HG03064 (cell line): Measurements from ENCODE around the gene SIMC1.
A peak's percentile ranks its signal among the peaks of the same experiment; 100 is the strongest.
"Not testable (repeated sequence)": the region's sequence is repeated elsewhere in the genome, so short reads cannot be mapped to it uniquely, and the experiment has no call there.

Experiments used
- ATAC-seq: cut with Tn5 transposase; IDR thresholded peaks from one replicate; pipeline ENCODE4 v1.9.1; 2021; ENCODE audit warnings: low read depth; ENCODE audit not compliant: unreplicated experiment

Gene SIMC1

DNA sequence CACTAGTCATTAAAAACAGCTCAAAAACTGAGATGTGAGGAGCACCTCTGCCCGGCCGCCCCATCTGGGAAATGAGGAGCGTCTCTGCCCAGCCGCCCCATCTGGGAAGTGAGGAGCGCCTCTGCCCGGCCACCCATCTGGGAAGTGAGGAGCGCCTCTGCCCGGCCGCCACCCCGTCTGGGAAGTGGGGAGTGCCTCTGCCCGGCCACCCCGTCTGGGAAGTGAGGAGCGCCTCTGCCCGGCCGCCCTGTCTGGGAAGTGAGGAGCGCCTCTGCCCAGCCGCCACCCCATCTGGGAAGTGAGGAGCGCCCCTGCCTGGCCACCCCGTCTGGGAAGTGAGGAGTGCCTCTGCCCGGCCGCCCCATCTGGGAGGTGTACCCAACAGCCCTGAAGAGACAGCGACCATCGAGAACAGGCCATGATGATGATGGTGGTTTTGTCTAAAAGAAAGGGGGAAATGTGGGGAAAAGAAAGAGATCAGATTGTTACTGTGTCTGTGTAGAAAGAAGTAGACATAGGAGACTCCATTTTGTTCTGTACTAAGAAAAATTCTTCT lies 23.7 kb upstream of the SIMC1 start:
- ATAC-seq: not testable (repeated sequence)

DNA sequence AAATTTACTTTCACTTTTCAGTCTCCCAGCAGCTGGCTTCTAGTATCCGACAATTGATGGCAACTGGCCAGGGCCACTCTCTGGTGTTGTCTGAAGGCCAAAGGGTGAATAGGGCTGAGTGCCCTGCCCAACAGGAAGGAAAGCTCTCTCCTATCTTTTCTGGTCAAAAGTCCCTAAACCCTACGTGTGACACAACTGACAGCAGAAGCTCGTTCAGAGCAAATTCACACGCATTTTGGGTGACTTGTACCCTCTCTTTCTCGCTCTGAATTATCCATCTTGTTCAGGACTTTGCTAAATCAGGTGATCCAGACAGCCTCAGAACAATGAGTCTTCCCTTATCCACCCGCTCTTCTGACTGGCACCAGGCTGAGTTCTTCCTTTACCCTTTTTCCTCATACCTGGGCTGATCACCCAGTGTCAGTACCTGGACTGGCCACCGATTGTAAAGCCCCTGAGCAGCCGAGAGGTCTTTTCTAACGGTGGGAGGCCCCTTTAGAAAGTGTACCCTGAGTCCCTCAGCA lies 21.8 kb upstream of the SIMC1 start:
- ATAC-seq: not testable (repeated sequence)

DNA sequence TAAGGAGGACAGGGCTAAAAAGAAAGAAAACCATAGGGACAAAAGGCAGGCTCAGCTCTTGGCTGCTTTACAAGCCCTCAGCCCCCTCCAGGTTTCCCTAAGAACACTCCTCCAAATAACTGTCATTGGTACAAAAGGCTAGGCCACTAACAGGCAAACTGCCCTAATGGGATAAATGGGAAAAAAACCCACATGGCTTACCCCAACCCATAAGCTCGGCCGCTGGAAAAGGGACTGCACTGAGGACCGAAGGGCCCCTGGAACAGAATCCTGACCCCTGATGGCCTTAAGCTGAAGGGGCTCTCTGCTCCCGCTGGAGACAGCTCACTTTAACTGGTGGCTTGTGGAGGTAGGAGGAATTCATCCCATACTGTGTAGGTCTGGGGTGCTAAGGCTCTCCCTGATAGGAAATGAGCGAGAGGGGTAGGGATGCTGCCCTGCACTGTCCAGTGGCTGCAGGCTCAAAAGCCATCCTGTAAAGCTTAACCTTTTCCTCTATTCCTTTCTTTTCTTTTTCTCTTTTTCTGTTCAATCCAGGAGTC lies 21.0 kb upstream of the SIMC1 start:
- not testable (repeated sequence) for ATAC-seq

DNA sequence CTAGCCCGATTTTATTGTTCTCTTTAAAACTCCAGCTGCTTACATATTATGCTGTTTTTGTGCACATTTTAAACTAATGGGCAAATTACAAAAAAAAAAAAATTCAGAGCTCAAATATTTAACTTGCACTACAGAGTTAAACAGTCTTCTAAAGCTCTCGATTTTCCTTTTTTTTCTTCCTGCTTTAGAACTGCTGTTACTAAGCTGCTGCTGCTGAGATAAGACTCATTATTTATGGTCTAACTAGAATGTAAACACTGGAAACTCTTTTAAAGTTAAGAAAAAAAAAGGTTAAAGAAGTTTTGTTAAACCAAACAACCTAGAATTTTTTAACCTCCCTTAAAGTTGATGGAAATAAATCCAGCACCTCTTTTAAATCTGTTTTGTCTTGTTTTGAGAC lies 20.5 kb upstream of the SIMC1 start:
- not testable (repeated sequence) for ATAC-seq

DNA sequence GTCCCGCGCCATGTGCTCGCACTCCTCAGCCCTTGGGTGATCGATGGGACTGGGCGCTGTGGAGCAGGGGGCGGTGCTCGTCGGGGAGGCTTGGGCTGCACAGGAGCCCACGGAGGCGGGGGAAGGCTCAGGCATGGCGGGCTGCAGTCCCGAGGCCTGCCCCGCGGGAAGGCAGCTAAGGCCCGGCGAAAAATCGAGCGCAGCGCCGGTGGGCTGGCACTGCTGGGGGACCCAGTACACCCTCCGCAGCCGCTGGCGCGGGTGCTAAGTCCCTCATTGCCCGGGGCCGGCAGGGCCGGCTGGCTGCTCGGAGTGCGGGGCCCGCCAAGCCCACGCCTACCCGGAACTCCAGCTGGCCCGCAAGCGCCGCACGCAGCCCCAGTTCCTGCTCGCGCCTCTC lies 16.2 kb upstream of the SIMC1 start:
- not testable (repeated sequence) for ATAC-seq

DNA sequence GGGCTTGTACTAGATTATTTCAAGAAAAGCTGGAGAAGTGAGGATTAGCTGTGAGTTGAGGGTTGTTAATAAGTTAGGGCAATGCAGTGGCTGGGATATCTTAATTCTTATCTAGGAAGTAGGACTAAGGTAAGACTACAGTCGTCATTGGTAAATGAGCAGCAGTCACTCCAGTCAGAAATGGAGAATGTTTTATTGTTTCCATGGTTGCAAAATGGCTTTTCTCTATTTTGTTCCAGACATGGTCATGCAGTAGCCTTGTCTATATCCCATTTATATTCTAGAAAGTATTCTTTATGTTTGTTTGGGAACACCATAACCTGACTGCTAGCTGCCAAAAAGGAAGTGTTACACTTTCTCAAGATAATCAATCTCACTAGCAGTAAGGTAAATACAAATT lies 9.9 kb upstream of the SIMC1 start:
- not testable (repeated sequence) for ATAC-seq

DNA sequence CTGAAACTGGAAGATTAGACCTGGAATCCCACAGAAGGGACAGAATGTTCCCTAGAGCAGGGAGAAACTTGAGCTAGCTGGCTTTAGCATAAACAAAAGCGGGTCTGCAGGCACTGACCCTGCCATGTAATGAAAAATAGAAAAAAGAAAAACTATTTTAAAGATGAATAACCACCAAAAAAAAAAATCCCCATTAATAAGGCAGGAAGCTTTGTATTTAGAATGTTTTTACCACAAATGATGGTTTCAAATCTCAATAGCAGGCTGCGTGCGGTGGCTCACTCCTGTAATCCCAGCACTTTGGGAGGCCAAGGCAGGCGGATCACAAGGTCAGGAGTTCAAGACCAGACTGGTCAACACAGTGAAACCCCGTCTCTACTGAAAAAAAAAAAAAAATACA lies 5.0 kb upstream of the SIMC1 start:
- not testable (repeated sequence) for ATAC-seq

DNA sequence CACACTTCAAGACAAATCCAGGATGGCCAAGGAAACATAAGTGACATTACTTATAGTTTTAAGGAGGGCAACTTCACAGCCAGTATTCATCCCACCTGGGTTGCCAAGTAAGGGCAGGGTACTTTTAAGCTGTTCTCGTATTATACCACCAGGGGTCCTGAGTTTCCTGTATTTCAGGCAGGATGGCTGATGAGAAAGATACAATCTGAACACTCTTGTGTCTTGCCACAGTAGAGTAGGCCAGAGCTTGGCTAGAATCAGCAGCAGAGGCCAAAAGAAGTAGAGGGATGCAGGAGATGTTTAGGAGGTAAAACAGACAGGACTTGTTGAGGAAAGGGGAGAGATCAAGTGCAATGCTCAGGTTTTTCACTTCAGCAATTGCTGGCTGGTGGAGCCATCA lies 3.1 kb upstream of the SIMC1 start:
- not testable (repeated sequence) for ATAC-seq

DNA sequence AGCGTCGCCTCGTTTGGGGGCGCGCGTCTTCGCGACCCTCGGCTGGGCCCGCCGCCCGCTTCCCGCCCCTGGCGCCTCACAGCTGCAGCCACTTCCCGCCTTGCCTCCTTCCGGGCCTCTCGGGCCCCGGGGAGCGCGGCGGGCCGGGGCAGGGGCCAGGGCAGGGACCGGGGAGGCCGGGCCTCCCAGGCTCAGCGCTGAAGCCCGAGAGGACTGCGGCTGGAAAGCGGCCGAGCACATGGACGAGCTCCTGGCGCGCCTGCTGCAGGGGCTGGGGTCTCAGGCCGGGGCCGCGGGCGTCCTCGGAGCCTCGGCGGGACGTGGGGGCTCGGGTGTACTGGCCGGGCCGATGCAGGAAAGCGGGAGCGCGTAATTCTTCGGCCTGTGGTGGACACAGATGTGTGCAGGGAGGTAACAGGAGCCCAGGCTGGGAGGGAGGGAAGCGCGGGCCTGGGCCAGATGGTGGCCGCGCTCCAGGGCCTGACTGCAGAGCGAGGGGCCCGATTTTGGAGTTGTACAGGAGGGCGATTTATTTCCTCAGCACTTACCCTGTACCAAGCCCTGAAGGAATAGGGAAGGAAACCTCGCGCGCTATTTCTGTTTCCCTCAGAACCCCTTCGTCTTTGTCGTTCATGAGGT lies 540 bp downstream of the SIMC1 start:
- peak; percentile 36 for ATAC-seq

DNA sequence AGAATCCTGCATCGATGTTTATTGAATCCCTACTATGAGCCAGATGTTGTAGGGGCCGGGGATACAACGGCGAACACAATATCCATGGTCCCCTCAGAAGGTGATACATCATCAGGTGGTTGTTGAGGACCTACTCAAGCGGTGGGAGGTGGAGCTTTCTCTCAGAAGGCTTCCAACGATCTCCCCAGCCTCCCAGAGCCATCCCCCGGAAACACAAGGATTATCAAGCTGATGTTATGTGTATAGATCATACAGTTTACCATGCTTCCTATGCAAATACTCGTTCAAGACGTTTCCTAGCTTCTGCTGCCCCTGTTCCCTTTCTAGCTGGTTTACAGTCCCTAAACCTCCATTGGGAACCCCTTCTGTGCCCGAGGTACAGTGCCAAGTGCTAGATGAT lies 1.1 kb downstream of the SIMC1 start:
- ATAC-seq: not testable (repeated sequence)

DNA sequence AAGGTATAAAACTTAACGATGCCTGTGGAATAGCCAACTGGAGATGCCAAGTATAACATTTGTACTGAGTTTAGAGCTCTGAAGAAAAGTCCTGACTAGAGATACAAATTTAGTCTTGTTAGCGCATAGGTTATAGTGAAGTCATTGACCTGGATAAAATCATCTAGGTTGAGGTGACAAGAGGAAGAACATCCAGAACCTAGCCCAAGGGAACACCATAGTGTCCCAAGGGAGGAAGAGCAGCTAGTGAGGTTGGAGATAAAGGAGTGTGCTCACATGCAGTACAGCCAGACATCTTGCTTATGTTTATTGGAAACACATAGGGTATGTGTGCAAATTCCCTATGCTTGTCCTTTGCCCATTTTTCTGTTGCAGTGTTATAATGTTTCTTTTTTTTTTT lies 6.1 kb downstream of the SIMC1 start:
- not testable (repeated sequence) for ATAC-seq

DNA sequence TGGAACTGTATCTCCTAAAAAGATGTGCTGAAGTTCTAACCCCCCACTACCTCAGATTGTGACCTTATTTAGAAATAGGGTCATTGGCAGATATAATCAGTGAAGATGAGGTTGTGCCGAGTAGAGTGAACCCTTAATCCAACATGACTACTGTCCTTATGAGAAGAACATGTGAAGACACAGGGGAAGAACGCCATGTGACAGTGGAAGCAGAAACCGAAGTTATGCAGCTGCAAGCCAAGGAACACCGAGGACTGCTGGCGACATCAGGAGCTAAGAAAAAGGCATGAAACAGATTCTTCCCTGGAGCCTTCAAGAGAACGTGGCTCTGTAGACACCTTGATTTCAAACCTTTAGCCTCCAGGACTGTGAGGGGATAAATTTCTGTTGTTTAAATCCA lies 6.8 kb downstream of the SIMC1 start:
- not testable (repeated sequence) for ATAC-seq

DNA sequence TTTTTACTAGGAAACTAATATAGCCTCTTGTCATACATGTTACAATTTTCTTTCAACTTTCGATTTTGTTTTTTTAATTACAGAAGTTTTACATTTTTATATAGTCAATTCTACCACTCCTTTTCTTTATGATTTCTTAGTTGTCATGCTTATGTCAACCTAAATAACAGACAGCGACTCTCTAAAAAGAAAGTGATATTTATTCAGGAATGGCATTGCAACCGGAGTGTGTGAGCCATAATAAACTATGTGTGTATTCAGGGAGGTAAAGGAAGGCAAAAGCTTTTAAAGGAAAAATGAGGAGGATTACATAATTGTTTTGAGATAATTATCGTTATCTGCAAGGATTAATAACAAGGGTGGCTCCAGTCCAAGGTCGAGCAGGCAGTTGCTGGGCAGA lies 7.3 kb downstream of the SIMC1 start:
- ATAC-seq: not testable (repeated sequence)

DNA sequence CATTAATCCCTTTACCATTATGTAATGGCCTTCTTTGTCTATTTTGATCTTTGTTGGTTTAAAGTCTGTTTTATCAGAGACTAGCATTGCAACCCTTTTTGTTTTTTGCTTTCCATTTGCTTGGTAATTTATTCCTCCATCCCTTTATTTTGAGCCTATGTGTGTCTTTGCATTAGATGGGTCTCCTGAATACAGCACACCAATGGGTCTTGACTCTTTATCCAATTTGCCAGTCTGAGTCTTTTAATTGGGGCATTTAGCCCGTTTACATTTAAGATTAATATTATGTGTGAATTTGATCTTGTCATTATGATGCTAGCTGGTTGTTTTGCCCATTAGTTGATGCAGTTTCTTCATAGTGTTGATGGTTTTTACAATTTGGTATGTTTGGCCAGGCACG lies 12.5 kb downstream of the SIMC1 start:
- ATAC-seq: not testable (repeated sequence)

DNA sequence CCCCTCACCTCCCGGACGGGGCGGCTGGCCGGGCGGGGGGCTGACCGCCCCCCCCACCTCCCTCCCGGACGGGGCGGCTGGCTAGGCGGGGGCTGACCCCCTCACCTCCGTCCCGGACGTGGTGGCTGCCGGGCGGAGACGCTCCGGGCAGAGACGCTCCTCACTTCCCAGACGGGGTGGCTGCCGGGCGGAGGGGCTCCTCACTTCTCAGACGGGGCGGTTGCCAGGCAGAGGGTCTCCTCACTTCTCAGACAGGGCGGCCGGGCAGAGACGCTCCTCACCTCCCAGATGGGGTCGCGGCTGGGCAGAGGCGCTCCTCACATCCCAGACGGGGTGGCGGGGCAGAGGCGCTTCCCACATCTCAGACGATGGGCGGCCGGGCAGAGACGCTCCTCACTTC lies 13.9 kb downstream of the SIMC1 start:
- ATAC-seq: not testable (repeated sequence)

DNA sequence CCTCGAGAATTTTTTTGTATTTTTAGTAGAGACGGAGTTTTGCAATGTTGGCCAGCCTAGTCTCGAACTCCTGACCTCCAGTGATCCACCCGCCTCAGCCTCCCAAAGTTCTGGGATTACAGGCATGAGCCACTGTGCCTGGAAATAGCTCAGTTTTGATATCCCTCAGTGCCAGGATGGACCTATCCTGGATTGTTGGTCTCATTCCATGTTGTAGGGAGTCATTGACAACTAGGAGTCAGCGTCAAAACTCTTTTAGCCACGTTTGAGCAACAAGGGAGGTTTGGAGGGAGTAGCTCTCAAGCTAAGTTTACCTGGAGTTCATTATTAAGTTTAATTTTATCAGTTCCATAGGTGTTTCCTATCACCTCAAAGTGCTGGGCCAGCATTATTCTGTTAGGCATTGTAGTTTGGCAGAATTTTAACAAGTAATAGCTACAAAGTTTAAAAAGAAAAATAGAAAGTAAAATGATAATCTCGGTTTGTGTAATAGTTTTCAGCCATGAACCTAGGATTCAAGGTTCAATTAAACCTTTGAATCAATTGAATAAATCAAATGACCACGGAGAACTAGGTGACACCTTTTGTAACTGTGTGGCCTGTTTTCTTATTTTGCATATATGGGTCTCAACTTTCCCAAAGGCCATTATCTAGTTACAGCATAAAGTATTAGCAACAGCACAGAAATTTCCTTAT lies 15.3 kb downstream of the SIMC1 start:
- not testable (repeated sequence) for ATAC-seq

DNA sequence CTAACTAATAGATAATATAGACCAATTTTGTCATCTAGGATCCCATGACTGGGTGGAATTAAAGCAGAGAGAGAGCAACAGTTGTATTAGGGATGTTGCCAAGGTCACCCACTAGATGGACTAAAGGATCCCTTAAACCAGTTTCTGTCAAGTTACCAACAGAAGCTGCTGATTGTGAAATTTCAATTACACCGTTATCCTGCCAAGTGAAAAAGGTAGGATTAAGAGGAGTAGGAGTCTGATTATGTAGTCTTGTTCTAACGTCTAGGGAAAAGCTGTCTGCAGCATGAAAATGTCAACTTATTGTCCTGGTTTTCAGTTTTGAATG lies 15.8 kb downstream of the SIMC1 start:
- not testable (repeated sequence) for ATAC-seq

DNA sequence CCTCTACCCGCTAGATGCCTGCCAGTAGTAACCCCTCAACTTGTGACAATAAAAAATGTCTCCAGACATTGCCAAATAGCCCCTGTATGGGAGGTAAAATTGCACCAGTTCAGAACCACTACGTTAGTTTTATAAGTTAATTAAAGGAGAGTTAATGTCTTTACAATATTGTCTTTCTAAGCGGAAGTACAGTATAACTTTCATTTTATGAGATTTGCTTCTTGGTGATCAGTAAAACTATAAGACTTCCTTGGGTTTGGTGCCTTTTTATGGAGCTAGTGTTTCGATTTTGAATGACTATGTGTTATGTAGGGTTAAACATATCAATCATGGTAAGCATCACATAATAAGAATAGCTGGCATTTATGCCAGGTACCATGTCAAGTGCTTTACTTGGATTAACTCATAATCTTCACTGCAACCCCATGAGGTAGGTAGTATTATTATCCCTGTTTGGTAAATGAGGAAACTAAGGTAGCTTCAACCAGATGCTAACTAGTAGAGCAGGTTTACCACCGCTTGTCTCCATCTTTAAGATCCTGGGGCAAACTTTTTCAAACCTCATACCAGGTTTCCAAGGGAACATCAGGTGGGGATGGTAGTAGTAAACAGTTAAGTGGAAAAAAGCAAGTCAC lies 19.8 kb downstream of the SIMC1 start:
- ATAC-seq: not testable (repeated sequence)

DNA sequence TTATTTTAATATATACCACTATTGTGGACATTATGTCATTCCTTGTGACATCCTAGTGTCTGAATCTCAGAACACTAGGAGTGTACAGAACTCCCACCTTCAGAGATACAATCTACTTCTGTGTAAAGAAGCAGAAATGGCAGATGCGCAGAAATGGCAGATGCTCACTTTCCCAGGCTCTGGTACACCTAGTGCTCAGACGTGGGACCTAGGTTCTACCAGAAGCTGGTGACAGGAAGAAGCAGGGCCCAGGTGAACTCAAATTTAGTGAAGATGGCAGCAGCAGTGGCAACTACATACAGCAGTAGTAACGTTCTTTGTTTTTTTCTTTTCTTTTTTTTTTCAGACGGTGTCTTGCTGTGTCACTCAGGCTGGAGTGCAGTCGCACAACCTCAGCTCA lies 22.5 kb downstream of the SIMC1 start:
- not testable (repeated sequence) for ATAC-seq

DNA sequence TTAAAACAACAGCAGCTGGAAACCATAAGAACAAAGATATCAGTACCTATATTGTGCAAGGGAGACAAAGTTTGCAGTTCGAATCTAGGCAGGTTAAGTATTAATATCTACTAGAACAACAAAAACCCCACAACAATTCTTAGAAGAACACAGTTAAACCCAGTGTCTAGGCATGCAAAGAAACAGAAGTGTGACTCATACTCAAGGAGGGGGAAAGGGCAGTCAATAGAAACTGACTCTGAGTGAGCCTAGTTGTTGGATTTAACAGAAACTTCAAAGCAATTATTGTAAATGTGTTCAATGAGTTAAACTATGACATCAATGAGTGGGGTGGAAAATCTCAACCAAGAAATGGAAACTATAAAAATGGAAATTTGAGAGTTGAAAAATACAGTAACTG lies 28.2 kb downstream of the SIMC1 start:
- ATAC-seq: not testable (repeated sequence)

DNA sequence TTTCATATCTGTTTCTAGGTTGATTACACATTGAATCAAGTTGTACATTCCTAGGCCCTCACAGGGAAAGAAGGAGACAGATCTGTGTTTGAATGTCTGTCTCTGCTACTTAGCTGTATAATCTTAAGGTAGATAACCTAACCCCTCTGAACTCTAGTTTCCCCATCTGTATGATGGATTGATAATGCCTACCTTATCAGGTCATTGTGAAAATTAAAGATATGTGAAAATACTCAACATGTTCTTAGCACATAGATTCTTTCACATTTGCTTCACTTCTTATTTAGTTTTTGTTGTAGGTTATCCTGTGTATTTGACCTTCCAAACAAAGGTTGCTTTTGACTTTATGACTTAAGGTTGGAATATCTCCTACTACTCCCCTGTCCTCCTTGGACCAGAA lies 50.8 kb downstream of the SIMC1 start:
- ATAC-seq: not testable (repeated sequence)
